GM19438 (cell line): ENCODE measurements around the gene CPNE7.

Experiments
- ATAC-seq: cut with Tn5 transposase; IDR thresholded peaks from one replicate; pipeline ENCODE4 v1.9.1; 2021; ENCODE audit warnings: low read depth; ENCODE audit not compliant: unreplicated experiment

The CPNE7 gene

DNA sequence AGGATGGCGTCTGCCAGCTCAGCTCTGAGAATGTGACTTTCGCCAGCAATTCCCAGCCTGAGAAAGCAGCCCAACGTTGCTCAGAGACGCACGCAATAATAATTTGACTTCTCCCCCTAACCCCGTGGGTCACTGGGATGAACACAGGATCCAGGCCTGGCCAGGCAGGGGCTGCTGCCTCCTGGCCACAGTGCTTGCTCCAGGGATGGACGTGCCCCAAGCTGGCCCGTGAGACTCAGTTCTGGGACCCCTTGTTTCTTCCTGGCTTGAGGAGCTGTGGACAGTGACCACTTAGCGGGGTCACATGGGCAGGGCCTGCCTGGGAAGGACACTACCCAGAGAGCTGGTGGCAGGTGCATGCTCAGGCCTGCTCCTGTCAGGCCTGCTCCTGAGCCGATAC is 24.3 kb downstream of the CPNE7 start:
- ATAC-seq, result no peak

- no peak for ATAC-seq
Measured at GRCh38 chr16:89600427-89600826, 24.9 kb downstream of the CPNE7 start.

- ATAC-seq, result no peak
Measured at GRCh38 chr16:89600956-89601355, 25.4 kb downstream of the CPNE7 start.

GRCh38 chr16:89601906-89602272 is 26.3 kb downstream of the CPNE7 start:
- ATAC-seq, result no peak

- ATAC-seq, result no peak
Measured at GRCh38 chr16:89602273-89602951, 26.9 kb downstream of the CPNE7 start.

GRCh38 chr16:89602952-89603590 is 27.5 kb downstream of the CPNE7 start:
- no peak for ATAC-seq

DNA sequence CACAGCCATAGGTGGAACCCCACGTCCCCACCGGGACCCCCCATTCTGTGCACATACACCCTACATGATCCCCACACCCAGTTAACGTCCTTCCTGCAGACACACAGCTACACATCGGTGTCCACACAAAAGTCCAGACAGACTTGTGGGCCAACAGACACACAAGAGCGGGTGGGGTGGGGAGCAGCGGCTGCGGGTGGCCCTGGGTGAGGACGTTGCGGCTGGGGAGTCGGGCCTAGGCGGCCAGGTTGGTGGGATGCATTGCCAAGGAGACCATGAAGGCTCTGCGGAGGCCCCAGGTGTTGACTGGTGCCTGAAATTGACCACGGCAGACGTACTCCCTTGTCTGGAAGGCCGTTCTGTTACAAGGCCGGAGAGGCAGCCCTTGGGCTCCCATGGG is 29.2 kb downstream of the CPNE7 start:
- no peak for ATAC-seq

DNA sequence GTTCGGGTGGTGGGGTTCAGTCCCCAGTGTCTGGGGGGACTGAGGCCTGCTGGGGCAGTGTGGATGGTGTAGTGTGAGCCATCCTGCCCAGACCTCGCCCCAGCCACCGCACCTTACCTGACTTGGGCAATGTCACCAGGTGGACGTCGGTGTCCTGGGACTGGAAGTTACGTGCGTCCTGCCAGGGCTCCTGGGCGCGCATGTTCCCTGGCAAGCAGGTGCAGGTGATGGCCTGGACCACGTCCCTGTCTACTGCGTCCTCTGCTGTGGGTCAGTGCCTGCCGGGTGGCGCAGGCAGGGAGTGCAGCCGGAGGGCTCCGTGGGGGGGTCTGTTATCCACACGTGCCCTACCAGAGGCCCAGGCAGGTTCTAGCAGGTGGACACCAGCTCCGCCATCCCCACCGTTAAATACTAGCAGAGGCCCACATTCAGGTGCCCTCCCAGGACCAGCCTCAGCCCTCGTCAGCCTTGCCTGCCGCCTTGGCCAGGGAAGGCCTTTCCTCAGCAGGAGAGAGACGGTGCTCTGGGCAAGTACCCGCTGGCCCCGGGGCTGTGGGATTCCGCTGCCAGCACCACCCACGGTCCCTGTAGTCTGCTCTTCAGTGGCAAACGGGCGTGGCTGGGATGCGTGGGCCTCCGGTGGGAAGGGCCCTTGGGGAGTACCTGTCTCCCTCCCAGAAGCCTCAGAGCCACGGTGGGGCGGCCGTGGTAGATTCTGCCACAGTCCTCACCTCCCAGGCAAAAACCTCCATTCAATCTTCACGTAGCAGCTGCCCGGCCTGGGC is 29.8 kb downstream of the CPNE7 start:
- ATAC-seq, result no peak

GRCh38 chr16:89606006-89606405 is 30.4 kb downstream of the CPNE7 start:
- no peak for ATAC-seq

DNA sequence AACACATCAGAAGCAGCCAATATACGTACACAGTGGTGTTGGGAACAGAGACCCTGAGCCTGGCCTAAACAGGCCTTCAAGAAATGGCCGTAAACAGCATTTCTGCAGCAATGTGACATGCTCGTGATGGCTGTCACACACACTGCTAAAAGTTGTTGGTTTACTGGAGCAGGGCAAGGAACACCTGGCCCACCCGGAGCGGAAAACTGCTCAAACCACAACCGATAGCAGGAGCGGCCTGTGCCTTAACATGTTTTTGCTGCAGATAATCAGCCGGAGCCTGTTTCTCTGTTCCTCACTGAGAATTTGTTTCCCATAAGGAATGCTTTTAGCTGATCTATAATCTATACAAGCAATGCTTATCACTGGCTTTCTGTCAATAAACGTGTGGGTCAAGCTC is 31.9 kb downstream of the CPNE7 start:
- ATAC-seq, result no peak

DNA sequence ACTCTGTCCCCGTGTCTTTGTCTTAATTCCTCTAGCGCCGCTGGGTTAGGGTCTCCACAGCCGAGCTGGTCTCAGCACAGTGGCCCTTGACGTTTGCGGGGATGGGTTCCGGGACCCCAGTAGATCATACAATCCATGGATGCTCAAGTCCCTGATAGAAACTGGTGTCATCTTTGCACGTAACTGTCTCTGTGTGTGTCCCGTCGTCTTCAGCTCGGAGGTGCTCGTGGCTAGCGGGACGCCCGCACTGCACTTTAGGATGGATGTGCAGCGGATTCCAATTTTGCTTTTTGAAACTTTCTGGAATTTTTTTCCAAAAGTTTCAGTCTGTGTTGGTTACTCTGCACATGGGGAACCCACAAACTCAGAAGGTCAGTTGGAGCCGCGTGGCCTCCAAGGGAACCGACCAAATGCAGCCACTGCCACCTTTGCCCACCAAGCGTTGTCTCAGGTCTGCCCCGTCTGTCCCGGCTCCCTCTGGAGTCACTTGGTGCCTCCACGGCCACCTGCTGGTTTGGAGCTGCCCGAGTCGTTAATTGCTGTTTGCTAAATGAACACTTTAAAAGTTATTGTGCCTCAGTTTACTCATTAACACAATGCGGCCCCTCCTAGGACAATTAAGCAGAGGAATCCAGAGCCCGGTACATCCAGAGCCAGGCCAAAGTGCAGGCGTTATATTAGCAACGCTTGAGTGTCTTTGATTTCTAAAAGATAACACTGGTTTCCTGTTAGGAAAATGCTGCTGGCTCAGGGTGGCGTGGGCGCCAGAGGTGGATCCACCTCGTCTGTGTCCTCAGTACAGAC is 32.6 kb downstream of the CPNE7 start:
- no peak for ATAC-seq

GRCh38 chr16:89610108-89610453 is 34.5 kb downstream of the CPNE7 start:
- no peak for ATAC-seq

DNA sequence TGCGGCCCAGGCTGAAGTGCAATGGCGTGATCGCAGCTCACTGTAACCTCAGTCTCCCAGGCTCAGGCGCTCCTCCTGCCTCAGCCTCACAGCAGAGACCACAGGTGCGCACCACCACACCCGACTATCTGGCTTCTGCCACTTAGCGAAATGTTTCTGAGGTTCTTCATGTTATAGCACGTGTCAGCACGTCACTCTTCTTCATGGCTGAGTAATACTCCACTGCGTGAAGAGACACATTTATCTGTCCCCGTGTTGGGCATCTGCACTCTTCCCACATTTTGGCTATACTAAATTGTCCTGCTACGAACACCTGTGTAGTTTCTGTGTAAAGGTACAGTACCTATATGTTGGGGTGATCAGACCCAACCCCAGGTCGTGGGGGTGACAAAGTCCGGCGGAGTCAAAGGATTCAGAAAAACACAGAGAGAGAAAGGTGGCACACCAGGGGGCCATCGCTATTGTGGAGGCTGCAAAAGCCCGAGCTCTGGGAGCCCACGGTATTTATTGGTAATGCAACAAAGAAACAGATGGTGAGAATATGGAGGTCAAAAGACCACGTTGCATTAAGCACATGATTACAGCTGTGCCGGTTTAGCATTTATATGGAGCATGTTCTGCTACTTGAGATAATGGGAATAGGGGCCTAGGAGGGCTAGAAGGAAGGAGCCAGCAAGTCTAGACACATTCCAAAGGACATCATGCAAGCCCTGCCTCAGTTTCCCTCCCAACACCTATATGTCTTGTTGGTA is 37.0 kb downstream of the CPNE7 start:
- no peak for ATAC-seq

GRCh38 chr16:89613231-89613953 is 37.8 kb downstream of the CPNE7 start, which contains the start of gene DPEP1:
DPEP1 (plus strand) TSS chr16:89613642; CDS start chr16:89630411, 16,769 bp downstream.
- no peak for ATAC-seq

DNA sequence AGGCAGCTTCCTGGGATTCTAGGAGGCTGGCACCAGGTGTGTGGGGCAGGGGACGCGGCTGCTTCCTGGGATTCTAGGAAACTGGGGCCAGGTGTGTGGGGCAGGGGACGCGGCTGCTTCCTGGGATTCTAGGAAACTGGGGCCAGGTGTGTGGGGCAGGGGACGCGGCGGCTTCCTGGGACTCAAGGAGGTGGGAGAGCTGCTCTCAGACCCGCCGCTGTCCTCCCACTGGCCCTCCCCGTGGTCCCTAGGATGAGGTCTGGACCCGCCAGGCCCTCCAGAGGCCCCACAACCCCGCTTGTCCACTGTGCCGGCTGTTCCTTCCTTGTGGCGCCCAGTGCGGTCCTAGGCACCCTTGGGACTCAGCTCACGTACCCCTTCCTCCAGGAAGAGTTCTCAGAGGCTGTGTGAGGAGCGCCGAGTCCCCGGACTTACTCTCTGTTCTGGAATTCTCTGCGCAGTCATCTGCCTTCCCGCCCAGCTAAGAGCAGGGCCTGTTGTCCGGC is 38.4 kb downstream of the CPNE7 start:
- ATAC-seq, result no peak

DNA sequence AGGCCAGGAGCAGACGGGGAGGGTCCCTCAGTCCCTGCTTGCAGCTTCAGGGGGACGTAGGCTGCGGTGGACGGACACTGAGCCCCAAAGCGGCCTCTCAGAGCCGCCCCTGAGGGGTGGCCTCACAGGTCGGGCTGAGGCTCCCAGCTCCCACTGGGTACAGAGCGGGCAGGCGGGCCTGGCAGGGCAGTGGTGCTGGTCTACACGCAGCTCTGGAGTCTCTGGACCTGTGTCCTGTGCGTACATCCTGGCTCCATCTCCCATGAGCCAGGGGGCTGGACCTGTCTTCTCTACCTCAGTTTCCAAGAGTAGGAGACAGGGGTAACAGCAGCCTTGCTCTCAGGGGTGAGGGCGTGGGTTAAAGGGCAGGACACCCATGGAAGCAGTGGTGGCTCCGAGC is 39.6 kb downstream of the CPNE7 start:
- no peak for ATAC-seq

DNA sequence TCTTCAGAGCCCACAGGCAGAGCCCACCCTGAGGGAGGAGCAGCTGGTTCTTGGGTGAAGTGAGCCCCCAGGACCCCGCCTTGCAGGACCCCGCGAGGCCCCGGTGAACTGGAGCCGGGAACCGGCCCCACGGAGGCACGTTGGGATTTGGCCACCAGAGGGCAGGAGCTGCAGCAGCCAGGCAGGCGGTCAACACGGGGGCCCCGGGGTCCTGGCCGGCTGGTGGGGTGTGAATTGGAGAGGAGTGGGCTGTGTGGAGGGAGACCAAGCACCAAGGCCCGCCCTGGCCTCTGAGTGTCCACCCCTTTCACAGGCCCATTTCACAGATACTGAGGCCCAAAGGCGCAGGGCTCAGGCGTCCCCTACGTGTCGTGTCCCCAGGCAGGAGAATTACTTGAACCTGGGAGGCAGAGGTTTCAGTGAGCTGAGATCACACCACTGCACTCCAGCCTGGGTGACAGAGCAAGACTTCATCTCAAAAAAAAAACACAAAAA is 40.1 kb downstream of the CPNE7 start:
- no peak for ATAC-seq

DNA sequence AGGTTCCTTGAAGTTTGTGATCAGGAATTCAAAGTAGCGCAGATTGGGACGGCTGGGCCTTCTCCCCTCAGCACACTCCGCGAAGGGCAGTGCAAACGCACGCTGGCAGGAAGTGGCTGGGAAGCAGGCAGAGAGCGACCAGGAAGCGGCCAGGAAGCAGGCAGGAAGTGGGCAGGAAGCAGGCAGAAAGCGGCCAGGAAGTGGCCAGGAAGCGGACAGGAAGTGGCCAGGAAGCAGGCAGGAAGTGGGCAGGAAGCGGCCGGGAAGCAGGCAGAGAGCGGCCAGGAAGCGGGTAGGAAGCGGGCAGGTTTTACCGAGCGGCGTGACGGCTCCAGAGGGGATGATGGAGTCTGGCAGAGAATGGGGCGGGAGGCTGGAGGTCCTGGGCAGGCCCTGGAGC is 41.1 kb downstream of the CPNE7 start:
- no peak for ATAC-seq

DNA sequence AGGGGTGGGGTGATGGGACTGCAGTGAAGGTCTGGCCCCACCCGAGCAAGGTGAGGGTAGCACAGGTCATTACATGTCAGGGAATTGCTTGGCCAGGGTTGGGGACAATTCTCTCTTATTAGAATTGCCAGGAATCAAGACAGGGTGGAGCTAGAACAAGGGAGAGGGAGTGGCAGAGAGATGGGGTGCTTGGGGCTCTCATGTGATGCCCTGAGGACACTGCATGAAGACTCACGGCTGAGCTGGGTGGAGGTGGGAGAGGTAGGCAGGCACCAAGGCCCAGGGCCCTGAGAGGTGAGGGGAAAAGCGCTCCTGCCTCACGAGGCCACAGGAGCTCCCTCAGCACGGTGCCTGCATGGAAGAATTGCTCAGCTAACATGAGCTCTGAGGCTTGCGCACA is 41.5 kb downstream of the CPNE7 start:
- no peak for ATAC-seq
